Hematopoietic multipotent progenitor cell treated with erythropoietin and hydrocortisone succinate and interleukin-3 and kit ligand, for 15 days (in vitro differentiated cells): ENCODE data around the gene INSC.
"Not testable (repeated sequence)": the region's sequence is repeated elsewhere in the genome, so short reads cannot be mapped to it uniquely, and the experiment has no call there.

Experiments
- DNase-seq: peaks from one replicate; pipeline ENCODE4 v3.0.0-alpha.2; 2015; ENCODE audit warnings: low spot score

The INSC gene, protein sequence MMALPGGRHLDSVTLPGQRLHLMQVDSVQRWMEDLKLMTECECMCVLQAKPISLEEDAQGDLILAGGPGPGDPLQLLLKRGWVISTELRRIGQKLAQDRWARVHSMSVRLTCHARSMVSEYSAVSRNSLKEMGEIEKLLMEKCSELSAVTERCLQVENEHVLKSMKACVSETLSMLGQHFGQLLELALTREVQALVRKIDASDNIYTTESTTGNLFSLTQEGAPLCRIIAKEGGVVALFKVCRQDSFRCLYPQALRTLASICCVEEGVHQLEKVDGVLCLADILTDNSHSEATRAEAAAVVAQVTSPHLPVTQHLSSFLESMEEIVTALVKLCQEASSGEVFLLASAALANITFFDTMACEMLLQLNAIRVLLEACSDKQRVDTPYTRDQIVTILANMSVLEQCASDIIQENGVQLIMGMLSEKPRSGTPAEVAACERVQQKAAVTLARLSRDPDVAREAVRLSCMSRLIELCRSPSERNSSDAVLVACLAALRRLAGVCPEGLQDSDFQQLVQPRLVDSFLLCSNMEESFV

DNA sequence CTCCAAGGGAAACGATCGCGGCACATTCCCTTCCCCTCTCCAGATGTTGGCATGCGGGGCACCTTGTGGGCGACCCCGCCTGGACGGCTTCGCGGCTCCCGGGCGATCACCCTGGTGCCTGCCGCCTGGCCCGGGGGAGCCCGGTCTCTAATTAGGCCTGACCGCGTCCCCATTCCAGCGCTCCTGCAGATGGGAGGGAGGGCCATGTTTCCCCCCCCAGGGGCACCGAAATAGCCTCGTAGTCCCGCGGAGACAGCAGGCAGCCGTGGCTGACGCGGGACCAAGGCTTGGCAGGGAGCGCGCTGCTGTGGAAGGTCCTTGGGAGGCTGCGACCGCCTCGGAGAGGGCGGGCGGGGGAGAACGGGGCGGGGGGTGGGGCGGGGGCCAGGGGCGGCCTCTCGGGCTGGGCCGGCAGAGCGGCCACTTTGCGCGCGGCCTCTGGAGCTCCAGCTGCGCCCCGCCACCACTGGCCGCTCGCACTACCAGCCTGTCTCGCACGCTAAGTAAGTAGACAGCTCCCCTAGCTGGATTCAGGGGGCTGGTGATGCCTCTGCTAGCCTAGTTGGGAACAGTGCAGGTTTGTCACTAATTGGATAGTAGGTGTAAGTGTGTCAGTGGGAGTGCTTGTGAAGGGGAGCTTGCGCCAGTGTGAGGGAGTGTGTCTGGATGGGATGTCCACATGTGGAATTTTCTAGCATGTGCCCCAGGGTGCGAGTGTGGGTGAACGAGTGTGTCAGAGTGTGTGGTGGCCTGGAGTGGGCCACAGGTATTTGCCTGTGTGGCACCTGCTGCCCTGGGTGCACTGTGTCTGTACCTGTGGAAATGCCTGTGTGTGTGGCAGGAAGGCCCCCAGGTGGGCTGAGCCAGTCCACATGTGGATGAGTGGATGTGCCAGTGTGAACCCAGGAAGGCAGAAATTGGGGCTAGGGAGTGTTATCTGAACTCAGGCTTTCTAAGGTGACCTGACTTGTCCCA lies at the start of gene INSC:
TSS of gene INSC (plus strand) at position 423 of the 975 bp plus-strand sequence. CDS start 34,252 bp downstream, outside the sequence.
- DNase-seq: no peak

DNA sequence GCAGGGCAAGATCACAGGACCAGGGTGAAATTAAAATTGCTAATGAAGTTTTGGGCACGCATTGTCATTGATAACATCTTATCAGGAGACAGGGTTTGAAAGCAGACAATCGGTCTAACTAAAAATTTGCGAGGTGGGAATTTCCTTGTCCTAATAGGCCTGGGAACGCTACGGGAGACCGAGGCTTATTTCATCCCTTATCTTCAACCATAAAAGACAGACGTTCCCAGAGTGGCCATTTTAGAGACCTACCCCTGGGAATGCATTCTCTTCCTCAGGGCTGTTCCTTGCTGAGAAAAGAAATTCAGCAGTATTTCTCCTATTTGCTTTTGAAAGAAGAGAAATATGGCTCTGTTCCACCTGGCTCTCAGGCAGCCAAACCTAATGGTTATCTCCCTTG lies 45.0 kb upstream of the INSC start:
- DNase-seq: not testable (repeated sequence)

DNA sequence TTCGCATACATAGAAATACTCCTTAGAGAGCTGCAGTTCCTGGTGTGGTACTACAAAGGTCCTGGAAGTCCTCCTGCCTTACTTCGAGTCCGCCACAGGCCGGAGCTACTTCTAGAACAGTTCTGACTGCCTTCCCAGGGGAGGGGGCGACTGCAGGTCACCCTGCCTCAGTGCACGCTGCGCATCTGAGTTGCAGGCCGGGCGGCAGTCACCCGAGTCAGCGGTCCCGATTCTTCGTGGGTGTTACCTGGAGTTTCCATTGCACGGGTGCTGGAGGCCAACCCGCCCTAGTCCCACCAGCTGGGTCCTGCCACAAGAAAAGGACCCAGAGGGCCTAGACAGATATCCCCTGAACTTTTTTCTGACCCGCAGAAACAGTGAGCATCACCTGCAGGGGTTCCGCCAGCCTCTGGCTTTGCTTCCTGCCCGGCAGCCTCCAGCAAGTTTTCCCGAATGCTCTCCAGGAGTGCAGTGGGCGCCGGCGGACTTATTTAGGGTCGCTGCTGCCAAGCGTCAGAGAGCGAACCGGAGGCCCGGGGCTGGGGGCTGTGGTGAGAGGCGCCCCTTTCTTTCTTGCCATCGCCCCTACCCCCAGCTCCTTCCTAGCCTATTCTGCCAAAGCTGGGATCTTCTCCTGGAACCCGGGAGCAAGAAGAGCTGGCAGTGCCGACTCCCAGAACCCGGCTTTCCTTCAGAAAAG lies 43.0 kb upstream of the INSC start:
- no peak for DNase-seq

DNA sequence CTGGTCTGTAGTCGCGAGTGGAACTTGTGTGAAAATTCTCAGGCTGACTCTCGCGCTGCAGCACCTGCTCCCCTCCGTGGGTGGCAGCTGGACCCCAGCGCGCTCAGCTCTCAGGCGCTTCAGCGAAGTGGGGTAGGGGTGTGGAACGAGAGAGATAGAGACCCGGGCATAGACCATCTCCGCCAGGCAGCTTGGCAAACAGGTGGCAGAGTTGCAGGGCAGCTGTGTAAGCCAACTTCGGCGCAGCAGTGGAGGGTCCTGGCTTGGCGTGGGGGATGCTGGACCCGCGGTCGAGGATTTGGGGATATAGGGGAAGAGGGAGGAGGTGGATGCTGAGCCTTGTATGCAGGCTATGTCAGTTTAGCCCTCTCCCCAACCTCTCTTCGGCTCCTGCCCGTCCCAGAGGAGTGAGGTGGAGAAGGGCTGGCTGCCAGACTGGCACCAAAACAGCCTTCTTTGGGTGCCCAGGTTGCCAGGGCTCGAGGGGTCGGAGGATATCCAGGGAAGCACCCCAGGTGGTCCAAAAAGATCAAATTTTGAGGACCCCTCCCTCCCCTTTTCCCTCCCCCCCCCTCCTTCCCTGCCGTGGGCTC lies 42.1 kb upstream of the INSC start:
- DNase-seq: no peak

DNA sequence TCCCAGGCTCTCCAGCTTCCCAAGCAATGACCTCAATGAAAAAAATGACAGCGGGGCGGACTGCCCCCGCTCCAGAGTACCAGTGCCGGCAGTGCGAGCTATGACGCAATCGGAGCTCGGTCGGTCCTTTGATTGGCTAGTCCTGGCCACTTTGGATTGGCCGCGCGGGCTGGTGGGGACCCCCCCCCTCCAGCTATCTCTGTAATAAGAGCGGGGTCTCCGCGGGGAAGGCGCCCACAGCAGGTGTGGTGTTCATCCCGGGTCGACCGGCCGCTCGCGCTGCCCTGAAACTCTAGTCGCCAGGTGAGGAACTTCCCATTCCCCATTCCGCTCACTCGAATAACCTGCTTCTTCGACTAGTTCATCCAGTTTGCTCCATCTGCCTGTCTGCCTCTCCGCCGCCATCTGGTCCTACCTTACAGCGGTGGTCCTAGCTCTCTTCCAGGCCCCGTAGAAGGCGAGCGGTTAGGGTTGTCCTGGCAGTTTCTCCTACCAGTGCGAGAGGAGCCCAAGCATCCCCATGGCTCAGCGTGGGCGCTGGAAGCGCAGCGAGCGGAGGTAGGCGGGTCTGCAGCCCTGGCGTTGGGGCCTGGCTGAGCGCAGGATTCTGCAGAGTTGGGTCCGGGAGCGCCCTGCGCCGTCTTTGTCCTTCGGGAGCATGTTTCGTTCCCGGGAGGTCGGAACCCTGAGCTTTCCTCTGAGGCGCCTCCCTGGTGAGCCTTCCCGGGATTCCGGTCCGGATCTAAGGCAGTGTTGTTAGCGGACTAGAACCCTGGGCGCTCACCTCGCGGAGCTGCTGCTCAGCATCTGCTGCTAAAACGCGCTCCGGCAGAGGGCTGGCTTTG lies 41.1 kb upstream of the INSC start, which contains the start of gene CALCB:
TSS of gene CALCB (plus strand) at position 233 of the 845 bp plus-strand sequence. CDS start 1,126 bp downstream, outside the sequence.
- no peak for DNase-seq

DNA sequence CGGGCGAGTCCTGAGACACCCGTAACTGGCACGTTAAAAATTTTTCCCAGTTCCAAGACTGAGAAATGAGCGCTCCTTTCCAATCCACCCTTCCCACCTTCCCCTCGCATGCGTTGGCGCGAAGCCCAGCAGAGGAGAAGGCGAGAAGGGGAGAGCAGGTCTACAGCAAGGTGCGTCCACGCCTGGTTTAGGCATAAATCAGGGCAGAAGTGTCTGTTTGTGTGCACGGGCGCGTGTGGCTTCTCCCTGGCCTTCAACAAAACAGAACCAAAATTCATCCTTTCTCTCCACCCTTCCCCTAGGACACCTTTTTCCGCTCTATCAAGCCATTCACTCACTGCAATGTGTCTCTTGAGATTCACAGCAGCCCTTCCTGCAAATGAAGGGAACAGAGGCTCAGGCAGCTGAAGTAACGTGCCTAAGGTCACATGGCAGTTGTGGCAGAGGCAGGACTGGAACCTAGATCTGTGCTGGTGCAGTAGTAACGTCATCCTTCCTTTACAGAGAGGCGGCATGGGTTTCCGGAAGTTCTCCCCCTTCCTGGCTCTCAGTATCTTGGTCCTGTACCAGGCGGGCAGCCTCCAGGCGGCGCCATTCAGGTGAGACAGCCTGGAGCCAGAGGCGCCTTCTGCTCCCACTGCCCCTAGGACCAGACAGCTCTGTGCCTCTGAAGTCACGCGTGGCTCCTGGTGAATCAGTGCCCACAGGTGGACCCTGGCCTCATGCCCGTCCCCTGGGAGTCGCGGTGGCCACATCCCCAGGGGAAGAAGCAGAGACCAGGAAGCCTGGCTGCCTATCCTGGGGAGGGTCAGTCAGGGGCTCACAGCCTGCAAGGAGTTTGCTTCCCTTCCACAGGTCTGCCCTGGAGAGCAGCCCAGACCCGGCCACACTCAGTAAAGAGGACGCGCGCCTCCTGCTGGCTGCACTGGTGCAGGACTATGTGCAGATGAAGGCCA lies 40.2 kb upstream of the INSC start:
- peak; percentile 12 for DNase-seq

DNA sequence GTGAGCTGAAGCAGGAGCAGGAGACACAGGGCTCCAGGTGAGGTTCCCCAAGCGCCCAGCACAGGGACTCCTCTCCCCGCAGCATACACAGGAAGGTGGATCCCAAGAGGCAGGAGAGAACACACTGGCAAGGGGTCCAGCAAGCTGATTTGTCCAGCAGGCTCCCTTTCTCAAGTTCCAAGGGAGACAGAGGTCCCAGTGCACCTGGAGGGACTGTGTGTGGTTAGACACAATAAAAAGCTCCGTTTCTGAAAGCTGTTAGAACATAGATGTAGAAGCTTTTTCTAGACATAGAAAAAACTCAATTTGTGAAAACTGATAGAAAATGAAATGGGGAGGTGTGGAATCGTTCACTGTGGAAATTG lies 39.6 kb upstream of the INSC start:
- no peak for DNase-seq

DNA sequence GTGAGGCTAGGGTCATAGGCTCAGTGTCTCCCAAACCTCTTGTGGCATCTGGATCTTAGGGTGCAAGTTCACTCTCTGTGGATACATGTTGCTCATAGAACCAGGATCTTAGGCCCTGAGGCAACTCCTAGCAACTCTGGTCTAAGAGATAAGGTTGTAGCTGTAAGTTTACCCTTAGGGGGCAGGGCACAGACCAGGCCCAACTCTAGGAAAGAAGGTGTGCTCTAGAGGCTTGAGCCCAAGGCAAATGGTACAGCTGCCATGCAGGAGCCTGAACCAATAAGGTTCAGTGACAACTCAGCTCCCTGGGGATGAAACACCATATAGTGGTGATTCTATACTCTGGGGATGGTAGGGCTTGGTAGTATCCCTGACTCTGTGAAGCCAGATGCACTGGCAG lies 23.5 kb upstream of the INSC start:
- DNase-seq: no peak

DNA sequence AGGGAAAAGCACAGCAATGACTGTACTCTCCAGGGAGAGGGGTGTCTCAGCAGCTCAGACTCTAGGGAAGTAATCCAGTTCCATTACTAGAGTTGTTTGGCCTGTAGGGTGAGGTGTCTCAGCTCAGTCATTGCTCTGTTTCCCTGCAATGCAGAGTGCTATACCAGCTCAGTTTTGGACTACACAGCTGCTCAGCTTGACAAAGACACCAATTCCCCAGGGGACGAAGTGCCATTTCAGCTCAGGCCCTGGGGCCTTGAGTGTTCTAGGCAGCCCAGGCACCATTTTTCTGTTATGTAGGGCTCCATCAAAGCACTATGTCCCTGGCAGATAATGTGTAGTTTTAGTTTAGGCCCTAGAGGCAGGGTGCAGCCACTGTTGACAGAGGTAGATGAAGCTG lies 23.1 kb upstream of the INSC start:
- DNase-seq: no peak

DNA sequence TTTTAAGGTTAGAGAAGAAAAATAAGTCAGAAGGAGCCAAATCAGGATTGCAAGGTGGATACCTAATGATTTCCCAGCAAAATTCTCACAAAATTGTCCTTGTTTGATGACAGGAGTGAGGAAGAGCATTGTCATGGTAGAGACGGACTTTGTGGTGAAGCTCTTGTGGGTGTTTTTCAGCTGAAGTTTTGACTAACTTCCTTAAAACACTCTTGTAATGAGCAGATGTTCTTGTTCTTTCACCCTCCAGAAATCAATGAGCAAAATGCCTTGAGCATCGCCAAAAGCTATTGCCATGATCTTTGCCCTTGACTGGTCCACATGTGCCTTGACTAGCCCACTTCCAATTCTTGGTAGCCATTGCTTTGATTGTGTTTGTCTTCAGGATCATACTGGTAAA lies 21.3 kb upstream of the INSC start:
- DNase-seq: no peak

DNA sequence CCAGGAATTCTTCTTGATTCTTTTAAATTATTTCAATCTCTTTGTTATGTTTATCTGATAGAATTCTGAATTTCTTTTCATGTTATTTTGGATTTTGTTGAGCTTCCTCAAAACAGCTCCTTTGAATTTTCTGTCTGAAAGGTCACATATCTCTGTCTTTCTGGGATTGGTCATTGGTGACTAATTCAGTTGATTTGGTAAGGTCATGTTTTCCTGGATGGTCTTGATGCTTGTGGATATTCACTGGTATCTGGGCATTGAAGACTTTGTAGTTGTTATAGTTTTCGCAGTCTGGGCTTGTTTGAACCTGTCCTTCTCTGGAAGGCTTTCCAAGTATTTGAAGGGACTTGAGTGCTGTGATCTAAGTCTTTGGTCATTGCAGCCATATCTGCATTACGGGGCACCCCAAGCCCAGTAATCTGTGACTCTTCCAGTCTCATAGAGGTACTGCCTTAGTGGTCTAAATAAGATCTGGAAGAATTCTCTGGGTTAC lies 18.9 kb upstream of the INSC start:
- no peak for DNase-seq

DNA sequence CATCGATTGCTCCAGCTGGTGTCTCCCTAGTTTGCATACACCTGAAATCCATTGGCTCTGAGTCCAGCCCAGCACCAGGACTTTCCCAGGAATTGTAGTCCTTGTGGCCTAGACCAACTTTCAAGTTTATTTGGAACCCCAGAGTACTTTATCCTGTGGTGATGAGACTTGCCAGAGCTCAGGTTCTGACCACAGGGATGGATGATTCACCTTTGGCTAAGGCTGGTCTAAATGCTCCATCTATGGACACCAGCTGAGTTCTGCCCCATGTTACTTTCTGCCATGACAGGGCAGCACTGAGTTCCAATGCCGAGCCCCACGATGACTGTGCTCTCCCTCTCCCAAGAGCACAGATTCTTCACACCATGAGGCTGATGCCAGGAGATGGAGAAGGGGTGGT lies 17.3 kb upstream of the INSC start:
- no peak for DNase-seq

DNA sequence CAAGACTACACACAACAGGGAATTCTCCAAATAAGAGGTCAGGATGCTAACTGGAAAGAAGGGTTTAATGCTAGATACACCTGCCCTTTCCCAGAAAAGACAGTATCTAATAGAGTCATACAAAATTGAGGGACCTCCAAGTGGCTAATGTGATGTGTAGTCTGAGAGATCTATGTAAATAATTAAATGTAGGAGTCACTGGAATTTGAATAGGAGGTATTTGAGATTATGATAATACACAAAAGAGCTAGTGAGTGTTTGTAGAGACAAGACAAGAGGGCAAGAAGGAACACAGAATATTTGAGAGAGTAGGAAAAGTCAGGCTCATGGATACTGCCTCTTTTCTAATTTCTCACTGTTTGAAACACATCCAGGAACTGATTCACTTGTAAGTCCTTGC lies 15.5 kb upstream of the INSC start:
- DNase-seq: no peak

DNA sequence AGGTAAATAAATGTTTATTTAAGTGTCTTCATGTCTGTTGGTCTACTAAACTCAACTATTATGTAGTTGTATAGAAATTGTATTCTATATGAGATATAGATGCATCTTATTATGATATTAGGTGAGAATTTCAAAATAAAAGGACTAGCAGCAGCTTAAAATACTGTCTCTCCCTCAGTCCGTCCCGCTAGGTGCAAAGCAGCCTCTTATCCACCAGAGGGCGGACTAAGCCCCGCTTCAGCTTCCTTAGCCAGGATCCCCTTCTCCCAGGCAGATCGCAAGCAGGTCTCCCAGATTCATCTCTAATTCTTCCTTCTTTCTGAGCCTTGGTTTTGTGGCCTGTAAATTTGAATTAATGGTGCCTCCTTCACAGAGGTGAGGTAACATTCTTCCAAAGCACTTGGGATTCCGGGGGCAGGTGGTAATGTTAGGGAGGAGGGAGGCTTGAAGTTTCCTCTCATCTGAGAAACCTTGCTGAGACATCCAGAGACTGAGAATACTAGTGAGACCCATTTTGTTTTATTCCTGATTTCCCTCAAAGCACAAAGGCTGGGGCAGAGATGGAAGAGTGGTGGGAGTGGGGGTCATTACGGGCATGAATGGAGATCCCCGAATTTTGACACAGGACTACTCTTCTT lies 13.5 kb upstream of the INSC start:
- peak; percentile 22 for DNase-seq

DNA sequence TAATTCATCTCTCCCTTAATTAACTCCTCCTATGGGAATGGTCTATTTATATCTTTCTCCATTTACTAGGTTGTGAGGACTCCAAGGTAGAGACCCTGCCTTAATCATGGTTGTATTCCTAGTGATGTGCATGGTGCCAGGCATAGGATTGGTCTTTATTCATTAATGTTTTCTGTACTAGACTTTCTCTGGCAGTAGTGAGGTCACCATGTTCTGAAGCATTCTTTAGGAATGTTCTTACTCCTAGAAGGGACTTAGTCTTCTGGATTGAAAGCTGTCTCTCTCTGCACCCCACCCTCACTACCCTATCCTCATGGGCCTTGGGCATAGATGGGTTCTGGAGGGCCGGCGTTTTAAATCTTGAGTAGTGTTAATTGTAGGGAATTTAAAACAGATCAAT lies 10.6 kb upstream of the INSC start:
- DNase-seq: no peak

DNA sequence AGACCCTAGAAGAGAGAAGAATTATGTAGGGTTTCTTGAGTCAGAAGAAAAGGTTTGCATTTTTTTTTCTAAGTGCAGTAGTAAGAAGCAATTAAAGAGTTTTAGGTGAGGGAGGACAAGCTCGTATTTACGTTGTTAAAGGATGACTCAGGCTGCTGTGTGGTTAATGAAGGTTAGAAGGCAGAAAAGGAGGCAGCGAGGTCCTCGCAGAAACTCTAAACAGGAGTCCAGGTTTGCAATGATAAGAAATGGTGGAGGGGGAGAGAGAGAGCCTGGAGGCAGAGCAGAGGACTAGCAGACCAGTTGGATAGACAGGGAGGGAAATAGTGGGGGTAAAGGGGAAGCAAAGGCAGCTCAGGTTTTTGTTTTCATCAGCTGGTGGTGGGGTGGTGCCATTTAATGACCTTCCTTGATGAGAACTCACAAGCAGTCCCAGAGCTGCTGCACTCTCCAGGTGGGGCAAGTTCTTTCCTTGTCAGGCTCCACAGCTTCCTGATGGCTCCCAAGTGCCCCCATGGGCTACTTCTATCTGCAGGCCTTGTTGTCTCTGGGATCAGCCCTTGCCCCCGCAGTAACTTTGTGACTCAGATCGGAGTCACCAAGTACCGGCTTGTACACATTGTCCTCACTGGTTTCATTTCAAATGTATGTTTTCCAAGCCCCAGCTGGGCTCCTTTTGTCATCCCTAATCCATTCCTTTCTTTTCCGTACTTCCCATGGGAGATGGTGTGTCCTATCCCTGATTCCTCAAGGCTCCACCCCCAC lies 8.3 kb upstream of the INSC start:
- no peak for DNase-seq

DNA sequence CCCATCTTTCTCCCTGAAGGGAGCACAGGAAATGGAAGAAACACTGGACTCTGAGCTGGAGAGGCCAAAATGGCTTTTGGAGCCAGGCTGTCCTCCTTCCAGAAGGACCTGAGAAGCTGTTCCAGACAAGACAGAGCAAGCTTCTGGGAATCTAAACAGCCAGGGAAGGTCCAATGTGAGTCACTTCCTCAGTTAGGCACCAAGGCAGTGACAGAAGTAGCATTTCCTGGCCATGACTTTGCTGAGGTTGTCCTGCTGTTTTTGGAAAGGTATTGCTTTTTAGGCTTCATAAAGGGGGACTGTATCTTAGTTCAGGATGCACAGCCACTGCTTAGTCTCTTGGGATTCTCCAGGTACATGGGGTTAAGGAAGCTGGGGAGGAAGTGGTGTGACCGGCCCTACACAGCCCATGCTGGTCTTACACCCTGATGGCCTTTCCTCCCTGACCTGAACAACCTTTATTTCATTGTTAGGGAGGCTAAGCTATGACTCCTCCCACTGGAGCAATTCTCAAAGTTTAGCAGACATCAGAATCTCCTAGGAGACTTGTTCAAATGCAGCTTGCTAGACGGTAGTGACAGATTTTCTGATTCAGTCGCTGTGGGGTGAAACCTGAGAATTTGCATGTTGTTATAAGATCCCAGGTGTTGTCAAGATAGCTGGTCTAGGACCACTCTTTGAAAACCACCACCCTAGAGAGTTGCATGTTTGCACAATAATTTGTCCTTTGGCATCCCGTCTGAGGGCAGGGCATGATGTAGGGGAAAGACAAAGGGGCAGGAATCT lies 6.8 kb upstream of the INSC start:
- no peak for DNase-seq
